HL-60/S4 (cell line): Measurements from ENCODE around the gene ASH1L.
"Not testable (repeated sequence)": the region's sequence is repeated elsewhere in the genome, so short reads cannot be mapped to it uniquely, and the experiment has no call there.

Experiments
- in situ Hi-C: fragments of 300-500 bp; cut with MboI; formaldehyde crosslinking; loops from 2 replicates; pipeline ENCODE4 v1.14.3; 2022; ENCODE audit warnings: low sequenced_read_pairs

Gene ASH1L

DNA sequence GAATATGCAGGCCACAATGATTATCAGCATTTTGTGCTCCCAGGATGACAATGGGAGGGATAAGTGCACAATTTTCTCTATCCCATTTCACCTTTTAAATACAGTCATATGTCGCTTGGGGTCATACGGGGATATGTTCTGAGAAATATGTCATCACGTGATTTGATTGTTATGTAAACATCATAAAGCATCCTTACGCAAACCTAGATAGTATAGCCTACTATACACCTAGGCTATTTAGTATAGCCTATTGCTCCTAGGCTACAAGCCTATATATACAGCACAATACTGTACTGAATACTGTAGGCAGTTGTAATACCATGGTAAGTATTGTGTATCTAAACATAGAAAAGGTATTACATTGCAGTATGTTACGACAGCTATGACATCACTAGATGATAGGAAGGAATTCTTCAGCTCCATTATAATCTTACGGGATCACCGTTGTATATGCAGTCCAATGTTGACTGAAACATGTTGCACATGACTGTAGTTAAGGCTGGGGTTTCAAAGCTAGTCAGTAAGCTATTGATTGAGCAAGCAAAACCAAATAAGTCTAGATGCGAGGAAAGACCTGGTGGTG, 223.0 kb downstream of the ASH1L start:
- in situ Hi-C loops: no loop called here

DNA sequence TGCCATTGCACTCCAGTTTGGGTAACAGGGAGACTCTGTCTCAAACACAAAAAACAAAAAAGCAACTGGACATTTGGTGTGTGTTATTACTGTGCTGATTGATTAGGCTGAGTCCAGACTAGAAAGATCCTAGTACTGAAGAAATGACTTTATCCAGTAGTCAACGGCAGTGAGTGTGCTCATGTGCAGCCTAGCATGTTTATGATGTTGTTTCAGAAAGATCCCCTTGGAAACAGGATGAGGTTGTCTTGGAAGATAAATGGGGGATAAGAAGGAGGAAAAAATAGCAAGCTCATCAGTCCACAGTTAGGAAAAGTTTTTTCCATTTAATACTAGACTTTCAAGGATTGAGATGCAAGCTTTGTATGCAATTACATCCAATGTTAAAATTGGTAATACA, 227.6 kb downstream of the ASH1L start:
- in situ Hi-C loops: no loop called here

DNA sequence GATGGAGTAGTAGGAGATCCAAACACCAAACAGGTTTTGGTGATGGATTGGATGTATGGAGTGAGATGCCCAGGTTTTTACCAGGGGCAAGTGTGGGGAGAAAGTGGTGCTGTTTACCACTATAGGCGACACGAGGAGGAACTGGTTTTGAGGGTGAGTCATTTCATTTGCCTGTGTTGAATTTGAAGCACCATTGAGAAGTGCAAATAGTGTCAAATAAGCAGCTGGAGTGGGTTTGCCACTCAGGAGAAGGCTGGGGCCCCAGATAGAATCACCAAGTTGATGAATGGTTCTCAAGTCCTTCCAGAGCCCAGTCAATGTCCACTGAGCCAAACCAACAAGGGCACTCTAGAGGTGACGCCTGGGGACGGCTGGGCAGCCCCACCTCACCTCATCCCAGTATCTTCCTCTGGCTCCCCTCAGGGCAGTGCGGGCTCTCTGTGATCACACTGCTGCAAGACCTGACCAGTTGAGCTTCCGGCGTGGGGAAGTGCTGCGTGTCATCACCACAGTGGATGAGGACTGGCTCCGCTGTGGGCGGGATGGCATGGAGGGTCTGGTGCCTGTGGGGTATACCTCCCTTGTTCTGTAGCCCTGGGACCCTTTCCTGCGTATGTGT, 232.5 kb downstream of the ASH1L start:
- in situ Hi-C loops: no loop called here

DNA sequence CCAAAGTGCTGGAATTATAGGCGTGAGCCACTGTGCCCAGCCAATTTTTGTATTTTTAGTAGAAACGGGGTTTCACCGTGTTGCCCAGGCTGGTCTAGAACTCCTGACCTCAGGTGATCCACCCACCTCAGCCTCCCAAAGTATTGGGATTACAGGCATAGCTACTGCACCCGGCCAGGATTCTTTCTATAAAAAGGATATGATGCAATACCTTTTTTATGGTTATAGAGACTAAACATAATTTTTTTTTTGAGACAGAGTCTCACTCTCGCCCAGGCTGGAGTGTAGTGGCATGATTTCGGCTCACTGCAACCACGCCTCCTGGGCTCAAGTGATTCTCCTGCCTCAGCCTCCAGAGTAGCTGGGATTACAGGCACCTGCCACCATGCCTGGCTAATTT, 233.7 kb downstream of the ASH1L start:
- in situ Hi-C loops: not testable (repeated sequence)

DNA sequence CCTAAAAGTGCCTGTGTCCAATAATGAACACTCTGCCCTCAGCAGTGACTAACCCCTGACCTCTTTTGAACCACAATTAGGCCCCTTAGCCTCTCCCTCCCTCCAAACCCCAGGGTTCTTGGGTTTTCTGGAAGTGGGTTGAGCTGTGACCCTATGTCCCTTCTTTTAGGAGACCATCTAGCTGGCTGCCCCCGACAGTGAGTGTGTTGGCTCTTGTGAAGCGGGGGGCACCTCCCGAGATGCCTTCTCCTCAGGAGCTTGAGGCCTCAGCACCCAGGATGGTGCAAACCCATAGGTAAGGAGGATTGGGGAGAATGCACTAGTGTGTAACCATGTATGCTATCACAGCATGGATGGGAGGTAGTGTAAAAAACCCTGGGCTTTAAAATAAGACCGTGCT, 234.6 kb downstream of the ASH1L start:
- in situ Hi-C loops: no loop called here

DNA sequence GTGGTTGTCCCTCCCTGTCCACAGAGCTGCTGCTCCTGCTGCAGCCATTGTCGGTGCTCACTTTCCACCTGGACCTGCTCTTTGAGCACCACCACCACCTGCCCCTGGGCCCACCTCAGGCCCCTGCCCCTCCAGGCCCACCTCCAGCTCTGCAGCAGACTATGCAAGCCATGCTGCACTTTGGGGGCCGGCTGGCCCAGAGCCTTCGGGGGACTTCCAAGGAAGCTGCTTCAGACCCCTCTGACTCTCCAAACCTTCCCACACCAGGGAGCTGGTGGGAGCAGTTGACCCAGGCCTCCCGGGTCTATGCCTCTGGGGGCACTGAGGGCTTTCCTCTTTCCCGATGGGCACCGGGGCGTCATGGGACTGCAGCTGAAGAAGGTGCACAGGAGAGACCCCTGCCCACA, 236.0 kb downstream of the ASH1L start:
- in situ Hi-C loops: no loop called here

DNA sequence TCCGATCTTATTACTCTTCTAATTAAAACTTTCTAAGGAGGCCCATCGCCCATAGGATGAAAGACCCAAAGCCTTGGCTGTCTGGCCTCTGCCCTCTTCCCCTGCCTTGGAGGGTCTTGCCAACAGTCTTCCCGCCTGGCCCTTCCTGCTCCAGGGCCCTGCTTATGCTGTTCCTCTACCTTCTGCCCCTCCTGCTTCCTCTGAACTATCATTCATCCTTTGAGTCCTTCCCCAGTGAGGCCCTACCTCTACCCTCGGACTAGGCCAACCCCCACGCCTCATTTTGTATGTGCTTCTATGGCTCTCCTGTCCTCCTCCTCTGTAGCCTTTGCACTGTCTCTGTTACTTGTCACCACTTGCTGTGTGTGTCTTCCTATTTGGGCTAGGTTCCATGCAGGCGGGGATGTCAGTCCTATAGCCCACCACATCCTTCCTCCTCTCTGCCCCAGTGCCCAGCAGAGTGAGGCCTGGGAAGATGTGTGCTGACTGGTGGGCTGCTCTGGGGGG, 236.5 kb downstream of the ASH1L start:
- in situ Hi-C loops: no loop called here

DNA sequence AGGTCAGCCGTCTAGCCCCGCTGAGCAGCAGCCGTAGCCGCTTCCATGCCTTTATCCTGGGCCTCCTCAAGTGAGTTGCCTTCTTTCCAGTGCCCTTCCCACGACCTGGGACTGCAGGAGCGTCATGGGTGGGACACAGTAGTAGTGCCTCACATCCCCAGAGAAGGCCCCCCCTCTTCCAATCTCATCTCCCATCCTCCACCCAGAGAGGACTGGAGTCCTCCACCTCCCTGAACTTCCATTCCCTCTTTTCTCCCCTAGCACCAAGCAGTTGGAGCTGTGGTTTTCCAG, 237.1 kb downstream of the ASH1L start:
- in situ Hi-C loops: no loop called here

DNA sequence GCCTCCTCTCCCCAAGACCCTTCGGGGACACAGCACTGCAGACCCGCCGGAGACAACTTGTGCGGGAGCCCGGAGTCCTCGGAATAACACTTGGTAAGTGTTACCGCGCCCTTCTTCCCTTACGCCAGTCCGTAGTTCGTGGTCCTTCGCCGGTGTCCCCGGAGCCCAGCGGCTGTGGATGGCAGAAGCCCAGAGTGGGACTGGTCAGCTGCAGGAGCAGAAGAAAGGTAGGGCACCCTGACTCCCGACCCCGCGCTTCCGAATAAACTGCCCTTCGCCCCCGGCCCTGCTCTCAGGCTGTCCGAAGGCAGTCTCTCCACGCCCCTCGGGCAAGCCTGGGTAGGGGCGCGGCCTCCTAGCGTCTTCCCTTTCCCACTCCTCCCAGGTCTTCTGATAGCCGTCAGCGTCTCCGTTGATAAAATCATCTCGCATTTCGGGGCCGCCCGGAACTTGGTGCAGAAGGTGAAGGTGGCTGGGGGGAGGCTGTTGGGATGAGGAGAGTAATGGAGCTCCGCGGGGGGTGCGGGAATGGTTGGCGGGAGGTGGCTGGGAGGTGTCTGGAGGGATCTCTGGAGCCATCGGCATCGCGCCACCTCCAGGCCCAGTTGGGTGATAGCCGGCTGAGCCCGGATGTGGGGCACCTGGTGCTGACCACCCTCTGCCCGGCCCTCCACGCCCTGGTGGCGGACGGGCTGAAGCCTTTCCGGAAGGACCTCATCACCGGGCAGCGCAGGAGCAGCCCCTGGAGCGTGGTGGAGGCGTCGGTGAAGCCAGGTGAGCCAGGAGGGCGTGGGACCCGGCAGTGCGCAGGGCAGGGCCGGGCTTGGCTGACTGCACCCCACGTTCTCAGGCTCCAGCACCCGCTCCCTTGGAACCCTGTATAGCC, 237.6 kb downstream of the ASH1L start:
- in situ Hi-C loops: no loop called here

DNA sequence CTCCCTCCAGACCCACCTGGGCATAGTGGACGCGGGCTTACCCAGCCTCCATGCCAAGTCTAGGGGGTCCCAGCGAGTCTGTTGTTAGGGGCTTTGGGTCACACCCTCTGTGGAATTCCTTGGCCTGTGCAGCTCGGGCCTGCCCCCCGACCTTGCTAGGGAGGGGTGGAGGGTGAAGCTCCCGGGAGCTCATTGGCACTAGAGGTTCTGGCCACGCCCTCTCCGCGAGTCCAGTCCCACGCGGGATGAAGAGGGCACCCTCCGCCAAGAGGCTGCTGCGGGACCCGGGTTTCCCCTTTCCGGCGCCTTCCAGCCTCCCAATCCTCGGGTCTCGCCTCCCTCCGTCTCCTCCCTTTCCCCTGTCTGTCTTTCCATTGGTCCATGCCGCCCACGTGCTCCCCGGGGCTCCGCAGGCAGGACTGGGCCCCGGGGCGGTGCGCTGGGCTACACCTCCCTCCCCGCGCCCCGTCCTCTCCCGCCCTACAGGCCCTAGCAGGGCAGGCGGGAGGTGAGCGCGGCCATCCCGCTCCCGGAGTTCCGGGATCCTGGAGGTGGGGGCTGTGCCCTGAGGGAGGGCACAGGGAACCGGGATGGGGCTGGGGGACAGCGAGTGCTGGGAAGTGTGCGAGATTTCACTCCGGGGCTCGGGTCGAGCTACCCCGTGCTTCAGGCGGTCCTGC, 238.4 kb downstream of the ASH1L start:
- in situ Hi-C loops: no loop called here

DNA sequence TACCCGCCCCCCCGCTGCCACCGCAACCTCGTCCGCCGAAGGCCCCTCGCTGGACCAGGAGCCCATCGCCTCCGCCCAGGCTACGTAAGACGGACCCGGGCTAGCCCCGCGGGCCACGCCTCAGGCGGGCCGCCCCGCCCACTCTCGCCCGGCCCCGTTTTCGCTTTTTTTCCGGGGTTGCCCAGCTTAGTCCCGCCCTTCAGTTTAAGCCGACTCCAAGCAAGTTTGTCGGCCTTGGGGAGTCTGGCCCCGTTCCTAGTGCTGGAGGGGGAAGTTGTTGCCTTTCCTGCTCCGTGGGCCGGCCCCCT, 238.9 kb downstream of the ASH1L start:
- in situ Hi-C loops: no loop called here

DNA sequence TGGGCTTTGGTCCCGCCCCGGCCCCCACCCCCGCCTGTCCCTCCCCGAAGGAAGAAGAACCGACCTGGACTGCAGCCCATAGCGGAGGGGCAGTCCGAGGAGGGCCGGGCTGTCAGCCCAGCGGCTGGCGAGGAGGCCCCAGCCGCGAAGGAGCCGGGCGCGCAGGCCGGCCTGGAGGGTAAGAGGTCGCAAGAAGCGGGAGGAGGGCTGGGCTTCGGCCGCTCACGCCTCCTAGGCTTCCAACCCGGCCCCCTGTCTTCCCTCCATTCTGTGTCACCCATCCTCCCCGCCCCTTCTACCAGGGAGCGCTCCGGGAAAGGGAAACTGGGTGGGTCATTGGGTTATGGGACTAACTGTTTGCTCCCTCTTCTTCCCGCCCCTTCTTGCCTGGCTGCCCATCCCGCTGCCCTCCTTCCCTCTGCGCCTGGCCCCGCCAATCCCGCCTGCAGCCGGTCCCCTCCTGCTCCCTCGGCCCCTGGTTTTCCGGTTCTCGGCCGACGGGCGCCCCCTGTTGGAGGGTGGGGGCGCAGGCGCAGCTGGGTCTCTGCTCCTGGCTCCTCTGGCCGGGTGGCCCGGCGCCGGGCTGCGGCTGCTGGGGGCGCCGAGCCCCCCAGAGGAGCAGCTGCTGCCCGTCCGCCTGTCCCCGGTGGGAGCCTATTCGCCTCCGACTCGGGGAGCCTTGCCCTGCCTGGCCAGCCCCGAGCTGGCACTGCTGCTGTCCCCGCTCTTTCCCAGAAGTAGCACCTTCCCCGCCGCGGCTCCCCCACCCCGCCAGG, 239.5 kb downstream of the ASH1L start:
- in situ Hi-C loops: no loop called here

DNA sequence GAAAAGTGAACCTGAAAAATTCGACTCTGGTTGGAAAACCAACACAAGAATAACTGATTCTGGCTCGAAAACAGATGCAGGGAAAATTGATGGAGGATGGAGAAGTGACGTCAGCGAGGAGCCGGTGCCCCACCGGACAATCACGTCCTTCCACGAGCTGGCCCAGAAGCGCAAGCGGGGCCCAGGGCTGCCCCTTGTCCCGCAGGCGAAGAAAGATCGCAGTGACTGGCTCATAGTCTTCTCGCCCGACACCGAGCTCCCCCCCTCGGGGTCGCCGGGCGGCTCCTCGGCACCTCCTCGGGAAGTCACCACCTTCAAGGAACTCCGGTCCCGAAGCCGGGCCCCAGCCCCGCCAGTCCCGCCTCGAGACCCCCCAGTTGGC, 240.0 kb downstream of the ASH1L start:
- in situ Hi-C loops: no loop called here

DNA sequence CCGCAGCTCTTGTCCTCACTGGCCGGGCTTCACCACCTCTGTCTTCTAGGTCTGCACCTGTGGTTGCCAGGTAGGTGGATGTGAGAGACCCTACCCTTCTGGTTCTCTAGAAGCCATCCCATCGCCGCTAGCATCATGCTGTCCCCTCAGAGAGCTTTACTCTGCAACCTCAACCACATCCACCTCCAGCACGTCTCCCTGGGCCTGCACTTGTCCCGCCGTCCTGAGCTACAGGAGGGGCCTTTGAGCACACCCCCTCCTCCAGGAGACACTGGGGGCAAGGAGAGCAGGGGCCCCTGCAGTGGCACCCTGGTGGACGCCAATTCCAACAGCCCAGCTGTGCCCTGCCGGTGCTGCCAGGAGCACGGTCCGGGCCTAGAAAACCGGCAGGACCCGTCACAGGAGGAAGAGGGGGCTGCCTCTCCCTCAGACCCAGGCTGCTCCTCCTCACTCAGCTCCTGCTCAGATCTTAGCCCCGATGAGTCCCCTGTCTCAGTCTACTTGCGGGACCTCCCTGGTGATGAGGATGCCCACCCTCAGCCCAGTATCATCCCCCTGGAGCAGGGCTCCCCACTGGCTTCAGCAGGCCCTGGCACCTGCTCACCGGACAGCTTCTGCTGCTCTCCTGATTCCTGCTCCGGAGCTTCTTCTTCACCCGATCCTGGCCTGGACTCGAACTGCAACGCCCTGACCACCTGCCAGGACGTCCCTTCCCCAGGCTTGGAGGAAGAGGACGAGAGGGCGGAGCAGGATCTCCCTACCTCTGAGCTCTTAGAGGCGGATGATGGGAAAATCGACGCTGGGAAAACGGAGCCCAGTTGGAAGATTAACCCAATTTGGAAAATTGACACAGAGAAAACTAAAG, 240.7 kb downstream of the ASH1L start:
- in situ Hi-C loops: no loop called here

DNA sequence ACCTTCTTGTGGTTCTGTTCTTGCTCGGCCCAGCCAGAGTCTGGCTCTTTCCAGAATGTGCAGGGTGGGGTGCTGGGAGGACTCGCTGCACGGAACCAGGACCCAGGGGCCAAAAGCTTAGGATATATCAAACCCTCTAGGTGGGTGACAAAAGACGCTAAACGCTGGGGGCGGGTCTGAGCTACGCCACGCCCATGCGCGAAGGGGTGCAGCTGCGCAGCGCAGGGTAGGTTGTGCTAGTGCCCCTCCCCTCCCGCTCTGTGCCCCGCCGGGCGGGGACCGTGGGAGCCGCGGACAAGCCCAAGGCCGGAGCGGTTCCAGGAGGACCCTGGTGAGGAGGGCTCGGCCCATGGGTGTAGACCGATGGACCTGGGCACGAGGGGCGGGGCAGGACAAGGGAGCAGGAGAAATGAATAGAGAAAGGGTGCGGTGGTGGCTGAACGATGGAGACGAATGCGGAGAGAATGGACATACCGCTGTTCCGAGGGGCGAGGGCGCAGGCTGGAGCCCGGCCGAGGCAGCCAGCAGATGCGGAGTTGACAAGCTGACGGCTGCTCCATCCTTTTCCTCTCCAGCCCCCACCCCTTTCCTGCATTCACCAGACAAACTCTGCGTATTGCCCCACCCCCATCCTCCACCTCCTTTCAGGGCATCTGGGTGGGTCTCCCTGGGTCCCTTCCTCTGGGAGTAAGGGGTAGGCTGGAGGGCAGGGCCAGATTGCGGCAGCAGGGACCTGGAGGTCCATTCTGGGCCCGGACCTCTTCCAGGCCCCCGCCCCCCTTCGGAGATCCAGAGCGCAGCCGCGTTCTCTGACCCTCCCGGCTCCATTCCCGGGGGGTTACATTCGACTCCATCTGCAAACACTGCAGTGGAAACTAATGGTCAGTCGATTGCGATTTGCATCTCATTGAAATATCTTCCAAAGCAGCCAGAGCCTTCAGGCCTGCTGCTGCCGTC, 241.7 kb downstream of the ASH1L start, which contains the start of gene RUSC1:
Gene RUSC1, plus strand, starts transcription at position 234 of the 957 bp plus-strand sequence. CDS start 880 bp downstream, outside the sequence.
- in situ Hi-C loops: no loop called here

DNA sequence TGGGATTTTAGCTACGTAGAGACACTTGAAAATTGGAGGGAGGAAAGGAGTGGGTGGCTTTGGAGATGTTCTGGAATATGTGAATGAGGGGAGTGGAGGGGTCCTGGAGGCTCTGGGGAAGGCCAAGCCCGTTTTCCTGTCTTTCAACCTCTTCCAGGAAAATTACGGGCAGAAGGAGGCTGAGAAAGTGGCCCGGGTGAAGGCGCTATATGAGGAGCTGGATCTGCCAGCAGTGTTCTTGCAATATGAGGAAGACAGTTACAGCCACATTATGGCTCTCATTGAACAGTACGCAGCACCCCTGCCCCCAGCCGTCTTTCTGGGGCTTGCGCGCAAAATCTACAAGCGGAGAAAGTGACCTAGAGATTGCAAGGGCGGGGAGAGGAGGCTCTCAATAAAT, 242.4 kb downstream of the ASH1L start:
- in situ Hi-C loops: no loop called here

DNA sequence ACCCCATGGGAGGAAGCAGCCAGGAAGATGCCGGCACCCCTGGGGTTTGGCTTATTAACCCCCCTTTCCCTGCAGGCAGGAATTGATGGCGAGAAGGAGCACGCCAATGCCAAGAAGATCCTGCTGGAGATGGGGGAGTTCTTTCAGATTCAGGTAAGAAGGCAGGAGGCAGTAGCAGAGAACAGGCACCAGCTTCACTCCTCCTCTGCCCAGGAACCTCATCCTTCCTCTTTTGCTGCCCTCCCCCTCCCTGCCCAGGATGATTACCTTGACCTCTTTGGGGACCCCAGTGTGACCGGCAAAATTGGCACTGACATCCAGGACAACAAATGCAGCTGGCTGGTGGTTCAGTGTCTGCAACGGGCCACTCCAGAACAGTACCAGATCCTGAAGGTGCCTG, 243.1 kb downstream of the ASH1L start:
- in situ Hi-C loops: no loop called here

DNA sequence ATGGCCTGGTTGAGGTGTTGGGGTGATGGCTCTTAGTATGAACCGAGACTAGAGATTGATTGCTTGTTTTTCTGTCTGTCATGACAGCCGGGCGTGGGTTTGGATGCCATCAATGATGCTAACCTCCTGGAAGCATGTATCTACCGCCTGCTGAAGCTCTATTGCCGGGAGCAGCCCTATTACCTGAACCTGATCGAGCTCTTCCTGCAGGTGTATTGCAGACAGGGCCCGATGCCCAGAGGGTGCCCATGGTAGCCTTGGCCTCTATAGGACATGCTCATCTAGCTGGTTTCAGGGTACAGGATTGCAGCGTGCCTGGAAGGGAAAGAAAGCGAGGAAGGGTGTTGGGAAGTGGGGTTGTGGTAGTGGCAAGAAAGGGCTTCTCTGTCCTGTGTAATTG, 244.5 kb downstream of the ASH1L start:
- in situ Hi-C loops: no loop called here

DNA sequence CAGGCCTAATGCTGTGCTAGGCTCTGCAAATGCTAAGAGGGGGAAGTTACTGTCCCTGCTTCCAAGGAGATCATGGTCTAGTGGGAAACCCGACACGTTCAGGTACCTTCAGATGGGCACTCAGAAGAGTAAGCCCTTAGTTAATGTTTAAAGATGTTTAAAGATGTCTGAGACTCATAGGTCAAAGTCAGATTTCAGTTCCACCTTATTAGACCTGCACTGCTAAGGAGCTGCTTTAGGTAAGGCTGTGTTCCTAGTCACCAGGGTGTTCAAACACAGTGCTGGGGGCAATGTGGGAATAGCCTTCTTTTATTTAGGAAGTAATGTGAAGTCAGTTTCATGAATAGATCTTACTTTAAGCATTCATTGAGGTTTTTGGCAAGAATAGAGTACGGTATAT, 245.7 kb downstream of the ASH1L start:
- in situ Hi-C loops: no loop called here
